Caco-2 (cell line): ENCODE data around the gene ABHD6. TPM values are rescaled to one million over a fixed set of nuclear protein-coding genes. Genes with fewer than 3 reads are reported as not detected.

ENCODE experiments used
- Bru-seq: library from RNA; stranded (reverse); fragments of 400-500 nt; gene quantifications from one replicate; lab custom pipeline; 2021; lab: Mats Ljungman, UMichigan
- BruChase-seq, 2 experiments: library from RNA; stranded (reverse); fragments of 400-500 nt; gene quantifications; one replicate each; lab custom pipeline; 2021; lab: Mats Ljungman, UMichigan
- BruUV-seq: library from RNA; stranded (reverse); fragments of 400-500 nt; replicated peaks from 2 replicates; lab custom pipeline; 2021; lab: Mats Ljungman, UMichigan
- CTCF ChIA-PET: fragments of 300-600 bp; sonication (Branson Sonifier 250); formaldehyde crosslinking; loops from one replicate; lab custom pipeline; 2022; ENCODE audit warnings: antibody characterized with exemption; lab: Charles Lee
- POLR2A ChIA-PET: fragments of 300-600 bp; sonication (Branson Sonifier 250); formaldehyde crosslinking; loops from one replicate; lab custom pipeline; 2022; ENCODE audit warnings: antibody characterized with exemption; lab: Charles Lee
- DNase-seq, 2 experiments: peaks; one replicate each; pipeline versions ENCODE4 v3.0.0 to v3.0.0-alpha.2; 2020 to 2022
- H3K27me3 ChIP-seq: replicated peaks from 2 replicates; pipeline ENCODE4 v1.6.0; 2011; ENCODE audit warnings: low read length; ENCODE audit not compliant: control insufficient read depth, insufficient read depth
- H3K36me3 ChIP-seq: 2 replicates; pipeline ENCODE4 v1.5.1; 2011; ENCODE audit warnings: low read length; ENCODE audit not compliant: control insufficient read depth, insufficient read depth
- H3K4me1 ChIP-seq: fragments of 250-450 bp; sonication (Bioruptor Pico); 2 replicates; pipeline ENCODE4 v1.5.1; 2020; ENCODE audit warnings: mild to moderate bottlenecking
- H3K4me3 ChIP-seq: 2 replicates; pipeline ENCODE4 v1.5.1; 2011; ENCODE audit warnings: low read depth, mild to moderate bottlenecking, control low read depth, low read length
- H3K9me3 ChIP-seq: fragments of 250-450 bp; sonication (Bioruptor Pico); 2 replicates; pipeline ENCODE4 v1.5.1; 2020; ENCODE audit warnings: mild to moderate bottlenecking, moderate library complexity
- H3K27ac Mint-ChIP-seq: one replicate; pipeline ENCODE4 v1.8.0; 2022; ENCODE audit warnings: mixed read lengths; ENCODE audit not compliant: unreplicated experiment
- H3K27me3 Mint-ChIP-seq: one replicate; pipeline ENCODE4 v1.8.0; 2022; ENCODE audit warnings: mixed read lengths; ENCODE audit not compliant: insufficient read depth, unreplicated experiment
- H3K36me3 Mint-ChIP-seq: one replicate; pipeline ENCODE4 v1.8.0; 2022; ENCODE audit warnings: mild to moderate bottlenecking, mixed read lengths; ENCODE audit not compliant: insufficient read depth, unreplicated experiment
- H3K4me1 Mint-ChIP-seq: one replicate; pipeline ENCODE4 v1.8.0; 2022; ENCODE audit warnings: low read depth, mixed read lengths; ENCODE audit not compliant: unreplicated experiment
- H3K4me3 Mint-ChIP-seq: one replicate; pipeline ENCODE4 v1.8.0; 2022; ENCODE audit warnings: mild to moderate bottlenecking, moderate library complexity, mixed read lengths; ENCODE audit not compliant: unreplicated experiment
- H3K9me3 Mint-ChIP-seq: one replicate; pipeline ENCODE4 v1.8.0; 2022; ENCODE audit warnings: mixed read lengths; ENCODE audit not compliant: unreplicated experiment
- CTCF ChIP-seq, 2 experiments: fragments of 200-600 bp in 1 of 2; IDR thresholded peaks; 1 replicate in 1 of 2; 2 replicates in 1 of 2; pipeline versions ENCODE4 v1.5.1 to v1.8.0; 2011 to 2022; ENCODE audit warnings: antibody characterized with exemption in 1 of 2, control low read depth in 1 of 2, inconsistent platforms in 1 of 2, low read depth in 1 of 2, low read length in 1 of 2, mild to moderate bottlenecking in 1 of 2, moderate library complexity in 1 of 2; ENCODE audit not compliant: insufficient read depth in 1 of 2, severe bottlenecking in 1 of 2, unreplicated experiment in 1 of 2
- intact Hi-C: fragments of 100-400 bp; cut with micrococcal nuclease; formaldehyde crosslinking; loops from one replicate; pipeline ENCODE4 v1.10.0; 2022; ENCODE audit not compliant: unreplicated experiment
- long read RNA-seq: library from polyadenylated mRNA; stranded (forward); transcript quantifications from one replicate; pipeline ENCODE4 v2.0.0, GENCODE V29; 2022
- total RNA-seq: library from RNA; stranded (reverse); gene quantifications from 2 replicates; pipeline ENCODE4 v1.2.3, GENCODE V29; 2022

The ABHD6 gene
- 15.4 and 16.1 TPM in 2 replicates for total RNA-seq
- percentile 63 among the genes with signal in this experiment for Bru-seq, nascent RNA
- BruChase-seq, experiment 1, labeled RNA remaining after a 2-hour chase = percentile 66 among the genes with signal in this experiment
- percentile 57 among the genes with signal in this experiment for BruChase-seq, experiment 2, labeled RNA remaining after a 6-hour chase
- long read RNA-seq, transcript ABHD6-201 (9 exons, 2,393 nt) = minor isoform, 9 of 67 reads
- long read RNA-seq, transcript ABHD6-205 (10 exons, 2,482 nt) = major isoform, 14 of 67 reads
- long read RNA-seq, partial matches to known transcripts = 1 of 67 reads
- long read RNA-seq, other reads (novel, unspliced or antisense) = 43 of 67 reads

GRCh38 chr3:58237238-58237940 lies at the start of gene ABHD6:
Gene ABHD6 (plus strand): TSS chr3:58237792. CDS start chr3:58256587, 18,795 bp downstream.
- intact Hi-C loops = loop anchor here (1.0 to 2.0 kb wide), 2 partner anchors 15 to 69 kb away; partner anchors contain the start of genes HTD2 and RPP14
- peaks cover 10% of the 10 kb centered on the region for H3K4me1 ChIP-seq

GRCh38 chr3:58188173-58188564 lies 49.4 kb upstream of the ABHD6 start:
- H3K4me3 Mint-ChIP-seq = no peak overlapping the region
- ChIA-PET POLR2A (interaction anchor here (1.0 kb wide), 1 partner anchor 118 kb away, joined by 3 read pairs; the partner anchor contains the start of genes HTD2 and RPP14), CTCF (interaction anchor here (0.6 to 2.4 kb wide), 20 partner anchors 8 to 347 kb away, joined by 3 to 41 read pairs (median 4); partner anchors contain the start of genes FLNB, HTD2 and RPP14)
- H3K4me3 ChIP-seq = no peak overlapping the region
- peaks cover 11% of the 10 kb centered on the region for H3K4me1 Mint-ChIP-seq
- no peaks in the 10 kb centered on the region for H3K36me3 ChIP-seq
- no peaks in the 10 kb centered on the region for H3K9me3 Mint-ChIP-seq
- TF ChIP-seq CTCF (IDR thresholded peaks at IDR 0.05; ENCODE audit: insufficient read depth in 1 of 2, low read depth in 1 of 2, low read length in 1 of 2, severe bottlenecking in 1 of 2, unreplicated experiment in 1 of 2) = no peak
- peaks cover 8% of the 10 kb centered on the region for H3K4me1 ChIP-seq
- no peak overlapping the region for H3K27ac Mint-ChIP-seq
- no peaks in the 10 kb centered on the region for H3K36me3 Mint-ChIP-seq
- H3K9me3 ChIP-seq = no peaks in the 10 kb centered on the region
- no peak for DNase-seq
- no peaks in the 10 kb centered on the region for H3K27me3 ChIP-seq
- no TSS peak for BruUV-seq
- H3K27me3 Mint-ChIP-seq = no peaks in the 10 kb centered on the region
- intact Hi-C loops = no loop called here

More at GRCh38 chr3:58237238-58237940, at the start of gene ABHD6:
- peak within 1 kb of the TSS; percentile 98 for H3K4me3 Mint-ChIP-seq
- no peaks in the 10 kb centered on the region for H3K9me3 Mint-ChIP-seq
- BruUV-seq = no TSS peak
- peak within 1 kb of the TSS; percentile 75 for H3K4me3 ChIP-seq
- peak within 1 kb of the TSS; percentile 56 for H3K27ac Mint-ChIP-seq
- ChIA-PET POLR2A (interaction anchor here (0.6 kb wide), 1 partner anchor 13 kb away, joined by 3 read pairs; no protein-coding TSS in a partner anchor), CTCF (interaction anchor here (0.7 to 2.2 kb wide), 4 partner anchors 19 to 69 kb away, joined by 3 to 9 read pairs (median 4); partner anchors contain the start of genes HTD2 and RPP14)
- H3K9me3 ChIP-seq = no peaks in the 10 kb centered on the region
- no peaks in the 10 kb centered on the region for H3K27me3 Mint-ChIP-seq
- H3K36me3 Mint-ChIP-seq = peaks cover 5% of the 10 kb centered on the region
- peaks cover 6% of the 10 kb centered on the region for H3K4me1 Mint-ChIP-seq
- TF ChIP-seq CTCF (IDR thresholded peaks at IDR 0.05; ENCODE audit: insufficient read depth in 1 of 2, low read depth in 1 of 2, low read length in 1 of 2, severe bottlenecking in 1 of 2, unreplicated experiment in 1 of 2) = peak in 1 of 2 experiments; percentile 22
- DNase-seq = peak; percentile 72 to 90
- H3K27me3 ChIP-seq = no peaks in the 10 kb centered on the region
- H3K36me3 ChIP-seq = no peaks in the 10 kb centered on the region

GRCh38 chr3:58188921-58189451 lies 48.6 kb upstream of the ABHD6 start:
- no peak overlapping the region for H3K4me3 ChIP-seq
- DNase-seq = no peak
- no peaks in the 10 kb centered on the region for H3K36me3 Mint-ChIP-seq
- H3K4me3 Mint-ChIP-seq = no peak overlapping the region
- no peak for TF ChIP-seq CTCF (IDR thresholded peaks at IDR 0.05; ENCODE audit: insufficient read depth in 1 of 2, low read depth in 1 of 2, low read length in 1 of 2, severe bottlenecking in 1 of 2, unreplicated experiment in 1 of 2)
- H3K27ac Mint-ChIP-seq = no peak overlapping the region
- peaks cover 16% of the 10 kb centered on the region for H3K4me1 ChIP-seq
- H3K27me3 Mint-ChIP-seq = no peaks in the 10 kb centered on the region
- no peaks in the 10 kb centered on the region for H3K36me3 ChIP-seq
- ChIA-PET CTCF (interaction anchor here (1.4 to 2.4 kb wide), 4 partner anchors 24 to 117 kb away, joined by 5 to 41 read pairs (median 14); partner anchors contain the start of genes HTD2 and RPP14), POLR2A (no interaction called here)
- BruUV-seq = no TSS peak
- H3K4me1 Mint-ChIP-seq = peaks cover 16% of the 10 kb centered on the region
- no peaks in the 10 kb centered on the region for H3K9me3 ChIP-seq
- no peaks in the 10 kb centered on the region for H3K9me3 Mint-ChIP-seq
- no peaks in the 10 kb centered on the region for H3K27me3 ChIP-seq
- intact Hi-C loops = no loop called here
